ENCODE measurements around the gene SYT2.
"Not testable (repeated sequence)": the region's sequence is repeated elsewhere in the genome, so short reads cannot be mapped to it uniquely, and the experiment has no call there.

Gene SYT2

GRCh38 chr1:202588503-202589189 lies 121.6 kb downstream of the SYT2 start:
- no peak for DNase-seq

GRCh38 chr1:202587859-202588485 lies 122.3 kb downstream of the SYT2 start:
- no peak for DNase-seq

- no peak for DNase-seq
Observed at GRCh38 chr1:202586871-202587270, 123.4 kb downstream of the SYT2 start.

- DNase-seq, result no peak
Observed at GRCh38 chr1:202586018-202586821, 124.0 kb downstream of the SYT2 start.

GRCh38 chr1:202585590-202585933 lies 124.7 kb downstream of the SYT2 start:
- no peak for DNase-seq

- no peak for DNase-seq
Observed at GRCh38 chr1:202584707-202585589, 125.3 kb downstream of the SYT2 start.

- DNase-seq, result not testable (repeated sequence)
Observed at GRCh38 chr1:202582350-202582749, 127.9 kb downstream of the SYT2 start.

GRCh38 chr1:202580619-202581018 lies 129.6 kb downstream of the SYT2 start:
- DNase-seq, result no peak

- DNase-seq, result no peak
Observed at GRCh38 chr1:202579806-202580205, 130.4 kb downstream of the SYT2 start.

GRCh38 chr1:202578565-202578964 lies 131.7 kb downstream of the SYT2 start:
- no peak for DNase-seq

- DNase-seq, result no peak
Observed at GRCh38 chr1:202578001-202578504, 132.2 kb downstream of the SYT2 start.

- DNase-seq, result no peak
Observed at GRCh38 chr1:202577381-202577780, 132.9 kb downstream of the SYT2 start.

GRCh38 chr1:202576816-202577215 lies 133.4 kb downstream of the SYT2 start:
- no peak for DNase-seq

- DNase-seq, result no peak
Observed at GRCh38 chr1:202575918-202576653, 134.2 kb downstream of the SYT2 start.

- DNase-seq, result no peak
Observed at GRCh38 chr1:202572867-202573266, 137.4 kb downstream of the SYT2 start.

- DNase-seq, result peak; percentile 32
Observed at GRCh38 chr1:202571719-202572339, 138.4 kb downstream of the SYT2 start.

GRCh38 chr1:202569393-202570322 lies 140.6 kb downstream of the SYT2 start:
- DNase-seq, result no peak

- DNase-seq, result no peak
Observed at GRCh38 chr1:202568826-202569225, 141.4 kb downstream of the SYT2 start.

- no peak for DNase-seq
Observed at GRCh38 chr1:202568410-202568809, 141.8 kb downstream of the SYT2 start.

GRCh38 chr1:202567738-202568137 lies 142.5 kb downstream of the SYT2 start:
- DNase-seq, result no peak

Data from CD4-positive, alpha-beta T cell treated with Interleukin-17A for 1 hour (primary cell).